B cell (primary cell): ENCODE results near the gene SPACA5.

Source experiments
- EZH2 ChIP-seq: IDR thresholded peaks from 2 replicates; pipeline ENCODE4 v1.6.1; 2012; ENCODE audit warnings: borderline replicate concordance, low read depth, mild to moderate bottlenecking, moderate library complexity, low read length; ENCODE audit not compliant: insufficient read depth, poor library complexity, severe bottlenecking
- TF ChIP-seq, protein P1 (sequence below): fragments of 200-600 bp; IDR thresholded peaks from one replicate; pipeline ENCODE4 v1.8.0; 2022; ENCODE audit warnings: antibody characterized with exemption, mild to moderate bottlenecking

DNA sequence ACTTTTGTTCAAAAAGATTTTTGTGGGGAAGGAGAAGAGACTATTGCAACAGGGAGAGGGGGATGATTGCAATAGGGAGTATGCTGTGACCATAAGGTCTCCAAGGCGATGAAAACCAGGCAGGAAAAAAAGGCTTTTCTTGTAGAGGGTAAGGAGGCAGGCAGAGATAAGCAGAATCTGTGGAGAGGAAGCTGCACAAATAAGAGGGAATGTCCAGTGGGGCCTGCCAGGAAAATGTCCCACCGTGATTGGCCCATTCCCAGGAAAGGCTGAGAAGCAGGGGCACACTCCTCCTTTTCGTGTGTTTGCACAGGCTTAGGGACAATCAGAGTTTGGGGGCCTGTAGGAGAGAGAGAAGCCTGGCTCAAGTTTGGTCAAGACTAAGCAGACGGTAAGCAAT is 29.1 kb downstream of the SPACA5 start:
- TF ChIP-seq, protein P1, sequence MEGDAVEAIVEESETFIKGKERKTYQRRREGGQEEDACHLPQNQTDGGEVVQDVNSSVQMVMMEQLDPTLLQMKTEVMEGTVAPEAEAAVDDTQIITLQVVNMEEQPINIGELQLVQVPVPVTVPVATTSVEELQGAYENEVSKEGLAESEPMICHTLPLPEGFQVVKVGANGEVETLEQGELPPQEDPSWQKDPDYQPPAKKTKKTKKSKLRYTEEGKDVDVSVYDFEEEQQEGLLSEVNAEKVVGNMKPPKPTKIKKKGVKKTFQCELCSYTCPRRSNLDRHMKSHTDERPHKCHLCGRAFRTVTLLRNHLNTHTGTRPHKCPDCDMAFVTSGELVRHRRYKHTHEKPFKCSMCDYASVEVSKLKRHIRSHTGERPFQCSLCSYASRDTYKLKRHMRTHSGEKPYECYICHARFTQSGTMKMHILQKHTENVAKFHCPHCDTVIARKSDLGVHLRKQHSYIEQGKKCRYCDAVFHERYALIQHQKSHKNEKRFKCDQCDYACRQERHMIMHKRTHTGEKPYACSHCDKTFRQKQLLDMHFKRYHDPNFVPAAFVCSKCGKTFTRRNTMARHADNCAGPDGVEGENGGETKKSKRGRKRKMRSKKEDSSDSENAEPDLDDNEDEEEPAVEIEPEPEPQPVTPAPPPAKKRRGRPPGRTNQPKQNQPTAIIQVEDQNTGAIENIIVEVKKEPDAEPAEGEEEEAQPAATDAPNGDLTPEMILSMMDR = no peak
- TF ChIP-seq EZH2 = no peak
